SJSA1 (cell line): ENCODE results near the gene MEIS3. TPM values are rescaled to one million over a fixed set of nuclear protein-coding genes. Genes with fewer than 3 reads are reported as not detected.
"Not testable (repeated sequence)": the region's sequence is repeated elsewhere in the genome, so short reads cannot be mapped to it uniquely, and the experiment has no call there.

Experiments
- DNase-seq, 2 experiments: peaks; one replicate each; pipeline ENCODE4 v3.0.0-alpha.2; 2015 to 2020; ENCODE audit warnings: low spot score in 2 of 2, low read depth in 1 of 2
- H3K27ac ChIP-seq: fragments of 250-450 bp; sonication (Bioruptor Pico); 2 replicates; pipeline ENCODE4 v1.5.1; 2020; ENCODE audit warnings: mild to moderate bottlenecking, moderate library complexity
- H3K27me3 ChIP-seq: fragments of 250-450 bp; sonication (Bioruptor Pico); replicated peaks from 2 replicates; pipeline ENCODE4 v1.5.1; 2020; ENCODE audit warnings: mild to moderate bottlenecking, moderate library complexity
- H3K36me3 ChIP-seq: fragments of 250-450 bp; sonication (Bioruptor Pico); 2 replicates; pipeline ENCODE4 v1.5.1; 2020; ENCODE audit warnings: mild to moderate bottlenecking
- H3K4me1 ChIP-seq: fragments of 250-450 bp; sonication (Bioruptor Pico); replicated peaks from 2 replicates; pipeline ENCODE4 v1.6.1; 2021; ENCODE audit warnings: mild to moderate bottlenecking
- H3K4me3 ChIP-seq: fragments of 250-450 bp; sonication (Bioruptor Pico); 2 replicates; pipeline ENCODE4 v1.5.1; 2020; ENCODE audit warnings: mild to moderate bottlenecking
- H3K9me3 ChIP-seq: fragments of 250-450 bp; sonication (Bioruptor Pico); replicated peaks from 2 replicates; pipeline ENCODE4 v1.5.1; 2020; ENCODE audit warnings: mild to moderate bottlenecking
- total RNA-seq: library from RNA; depleted of rRNA; stranded (reverse); fragments of >200 nt; shearing (Covaris generic); gene quantifications from 2 replicates; pipeline ENCODE4 v1.2.3, GENCODE V29; 2014

Gene MEIS3
- total RNA-seq, 1 experiment from 2014 or later = 50.8 TPM

- Histone ChIP-seq H3K9me3 (no peaks in the 10 kb centered on the region), H3K4me1 (no peaks in the 10 kb centered on the region), H3K4me3 (no peak overlapping the region), H3K36me3 (peaks cover 68% of the 10 kb centered on the region), H3K27ac (no peak overlapping the region), H3K27me3 (no peaks in the 10 kb centered on the region)
- DNase-seq = no peak
Observed at GRCh38 chr19:47379381-47379938, 39.9 kb downstream of the MEIS3 start.

GRCh38 chr19:47378246-47378645 lies 41.1 kb downstream of the MEIS3 start:
- Histone ChIP-seq H3K4me1 (no peaks in the 10 kb centered on the region), H3K4me3 (no peak overlapping the region), H3K27ac (no peak overlapping the region), H3K36me3 (peaks cover 79% of the 10 kb centered on the region), H3K9me3 (no peaks in the 10 kb centered on the region), H3K27me3 (no peaks in the 10 kb centered on the region)
- no peak for DNase-seq

GRCh38 chr19:47377801-47378200 lies 41.5 kb downstream of the MEIS3 start:
- no peak overlapping the region for H3K27ac ChIP-seq
- no peaks in the 10 kb centered on the region for H3K9me3 ChIP-seq
- H3K27me3 ChIP-seq = no peaks in the 10 kb centered on the region
- peaks cover 84% of the 10 kb centered on the region for H3K36me3 ChIP-seq
- DNase-seq = no peak
- no peak overlapping the region for H3K4me3 ChIP-seq
- H3K4me1 ChIP-seq = no peaks in the 10 kb centered on the region

- H3K27me3 ChIP-seq = no peaks in the 10 kb centered on the region
- no peaks in the 10 kb centered on the region for H3K4me1 ChIP-seq
- no peak overlapping the region for H3K4me3 ChIP-seq
- no peak overlapping the region for H3K27ac ChIP-seq
- no peak for DNase-seq
- H3K9me3 ChIP-seq = no peaks in the 10 kb centered on the region
- peaks cover 89% of the 10 kb centered on the region for H3K36me3 ChIP-seq
Observed at GRCh38 chr19:47377208-47377701, 42.1 kb downstream of the MEIS3 start.

- no peaks in the 10 kb centered on the region for H3K4me1 ChIP-seq
- DNase-seq = no peak
- no peak overlapping the region for H3K27ac ChIP-seq
- H3K4me3 ChIP-seq = no peak overlapping the region
- H3K9me3 ChIP-seq = no peaks in the 10 kb centered on the region
- no peaks in the 10 kb centered on the region for H3K27me3 ChIP-seq
- H3K36me3 ChIP-seq = peaks cover 89% of the 10 kb centered on the region
Observed at GRCh38 chr19:47376589-47377144, 42.7 kb downstream of the MEIS3 start.

GRCh38 chr19:47375694-47376588 lies 43.4 kb downstream of the MEIS3 start:
- Histone ChIP-seq H3K4me3 (no peak overlapping the region), H3K36me3 (peaks cover 89% of the 10 kb centered on the region), H3K27me3 (no peaks in the 10 kb centered on the region), H3K27ac (no peak overlapping the region), H3K4me1 (peaks cover 6% of the 10 kb centered on the region), H3K9me3 (no peaks in the 10 kb centered on the region)
- no peak for DNase-seq

GRCh38 chr19:47374876-47375693 lies 44.2 kb downstream of the MEIS3 start:
- DNase-seq = peak in 1 of 2 experiments; percentile 44
- H3K9me3 ChIP-seq = no peaks in the 10 kb centered on the region
- H3K4me3 ChIP-seq = no peak overlapping the region
- peaks cover 13% of the 10 kb centered on the region for H3K4me1 ChIP-seq
- H3K27me3 ChIP-seq = no peaks in the 10 kb centered on the region
- peaks cover 83% of the 10 kb centered on the region for H3K36me3 ChIP-seq
- H3K27ac ChIP-seq = no peak overlapping the region

- Histone ChIP-seq H3K4me3 (no peak overlapping the region), H3K27ac (no peak overlapping the region), H3K4me1 (peaks cover 28% of the 10 kb centered on the region), H3K27me3 (no peaks in the 10 kb centered on the region), H3K36me3 (peaks cover 81% of the 10 kb centered on the region), H3K9me3 (no peaks in the 10 kb centered on the region)
- peak in 1 of 2 experiments; percentile 43 for DNase-seq
Observed at GRCh38 chr19:47373246-47374240, 45.8 kb downstream of the MEIS3 start.

GRCh38 chr19:47372603-47373002 lies 46.7 kb downstream of the MEIS3 start:
- DNase-seq = no peak
- H3K4me3 ChIP-seq = no peak overlapping the region
- H3K4me1 ChIP-seq = peaks cover 31% of the 10 kb centered on the region
- no peaks in the 10 kb centered on the region for H3K9me3 ChIP-seq
- no peaks in the 10 kb centered on the region for H3K27me3 ChIP-seq
- H3K36me3 ChIP-seq = peaks cover 76% of the 10 kb centered on the region
- no peak overlapping the region for H3K27ac ChIP-seq

- no peak for DNase-seq
- H3K36me3 ChIP-seq = peaks cover 66% of the 10 kb centered on the region
- no peaks in the 10 kb centered on the region for H3K27me3 ChIP-seq
- no peak overlapping the region for H3K4me3 ChIP-seq
- H3K4me1 ChIP-seq = peaks cover 31% of the 10 kb centered on the region
- H3K9me3 ChIP-seq = no peaks in the 10 kb centered on the region
- no peak overlapping the region for H3K27ac ChIP-seq
Observed at GRCh38 chr19:47371261-47371660, 48.1 kb downstream of the MEIS3 start.

GRCh38 chr19:47370045-47370611 lies 49.2 kb downstream of the MEIS3 start:
- peak; percentile 97 to 99 for DNase-seq
- peak overlapping the region; percentile 49 for H3K27ac ChIP-seq

GRCh38 chr19:47365455-47365854 lies 53.9 kb downstream of the MEIS3 start:
- DNase-seq = not testable (repeated sequence)
- peaks cover 57% of the 10 kb centered on the region for H3K36me3 ChIP-seq
- H3K4me1 ChIP-seq = peaks cover 20% of the 10 kb centered on the region

More at GRCh38 chr19:47370045-47370611, 49.2 kb downstream of the MEIS3 start:
- peaks cover 31% of the 10 kb centered on the region for H3K4me1 ChIP-seq
- H3K4me3 ChIP-seq = no peak overlapping the region
- H3K9me3 ChIP-seq = no peaks in the 10 kb centered on the region
- no peaks in the 10 kb centered on the region for H3K27me3 ChIP-seq
- H3K36me3 ChIP-seq = peaks cover 60% of the 10 kb centered on the region

More at GRCh38 chr19:47365455-47365854, 53.9 kb downstream of the MEIS3 start:
- not testable (repeated sequence) for H3K9me3 ChIP-seq, H3K27ac ChIP-seq, H3K4me3 ChIP-seq, H3K27me3 ChIP-seq
